GM19240 (cell line): ENCODE results near the gene KCNN2.

Source experiments
- DNase-seq: peaks from one replicate; pipeline ENCODE4 v3.0.0; 2011; ENCODE audit warnings: low spot score; ENCODE audit not compliant: insufficient read length

Gene KCNN2

GRCh38 chr5:114361724-114362196, at the start of gene KCNN2:
Gene KCNN2, plus strand, starts transcription at chr5:114362070. Its CDS starts 70 bp downstream, at chr5:114362140.
- no peak for DNase-seq

- DNase-seq, result no peak
These were observed 49.2 kb upstream of the KCNN2 start for GRCh38 chr5:114312658-114313057.

DNA sequence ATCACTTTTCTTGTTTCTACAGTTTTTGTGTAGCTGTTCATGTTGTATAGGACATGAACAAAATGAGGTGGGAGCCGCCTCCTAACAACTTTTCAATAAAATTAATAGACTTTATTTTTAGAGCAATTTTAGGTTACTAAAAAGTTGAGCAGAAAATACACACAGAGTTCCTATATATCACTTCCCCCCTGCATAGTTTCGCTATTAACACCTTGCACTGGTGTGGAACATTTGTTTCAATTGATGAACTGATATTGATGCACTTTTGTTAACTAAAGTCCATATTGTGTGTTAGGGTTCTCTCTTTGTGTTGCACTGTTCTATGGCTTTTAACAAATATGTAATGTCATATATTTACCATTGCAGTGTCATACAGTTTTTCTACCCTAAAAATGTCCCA, 47.8 kb upstream of the KCNN2 start:
- DNase-seq, result no peak

DNA sequence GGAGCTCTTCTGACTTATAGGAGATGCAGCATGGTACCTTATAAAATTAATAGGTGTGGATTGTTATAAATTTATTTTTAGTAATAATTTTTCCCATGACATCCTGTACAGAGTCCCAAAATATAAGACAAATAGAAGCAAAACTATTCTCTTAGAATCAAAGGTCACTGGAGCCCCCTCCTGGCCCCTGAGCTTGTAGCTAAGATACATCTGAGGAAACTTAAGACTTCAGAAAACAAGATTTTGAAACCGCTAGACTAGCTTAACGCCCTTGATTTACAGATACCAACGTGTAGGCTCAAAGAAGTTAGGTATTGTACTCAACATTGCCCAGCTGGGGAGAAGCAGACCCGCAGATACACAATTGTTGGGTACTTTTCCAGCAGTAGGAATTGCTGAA, 45.7 kb upstream of the KCNN2 start:
- no peak for DNase-seq

DNA sequence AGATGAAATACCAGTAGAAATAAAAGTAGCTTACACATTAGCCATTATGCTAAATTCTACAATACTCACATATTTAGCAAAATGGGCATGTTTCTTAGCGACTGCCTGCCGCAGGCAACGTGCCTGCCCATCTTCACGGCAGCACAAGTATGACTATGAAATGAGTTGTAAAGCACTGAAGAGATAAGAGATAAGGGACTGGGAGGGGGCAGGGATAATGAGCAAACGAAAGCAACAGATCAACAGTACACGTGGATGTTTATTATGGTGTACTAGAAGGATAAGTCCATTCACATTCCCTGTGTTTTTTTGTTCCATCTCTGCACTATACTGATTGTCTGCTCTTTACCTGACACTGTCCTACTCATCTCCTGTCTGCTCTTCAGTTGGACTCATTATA, 44.1 kb upstream of the KCNN2 start:
- DNase-seq, result no peak

GRCh38 chr5:114319236-114319635, 42.6 kb upstream of the KCNN2 start:
- no peak for DNase-seq

DNA sequence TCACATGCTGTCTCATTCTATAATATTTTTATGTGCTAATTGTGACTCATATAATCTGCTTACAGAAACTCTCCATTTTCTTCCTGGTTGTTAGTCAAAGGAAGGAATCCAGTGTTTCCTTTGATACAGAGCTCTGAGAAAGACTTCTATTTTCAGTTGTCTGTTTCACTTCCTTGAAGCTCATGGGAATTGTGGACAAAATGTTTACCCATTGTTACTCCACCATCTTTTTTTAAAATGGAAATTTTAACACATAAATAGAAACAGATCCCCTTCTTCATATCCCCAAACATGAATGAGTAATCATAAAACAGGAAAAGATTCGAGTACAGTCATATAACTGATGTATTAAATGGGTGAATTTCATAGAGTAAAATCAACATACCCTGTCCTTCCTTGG, 42.0 kb upstream of the KCNN2 start:
- DNase-seq, result no peak

DNA sequence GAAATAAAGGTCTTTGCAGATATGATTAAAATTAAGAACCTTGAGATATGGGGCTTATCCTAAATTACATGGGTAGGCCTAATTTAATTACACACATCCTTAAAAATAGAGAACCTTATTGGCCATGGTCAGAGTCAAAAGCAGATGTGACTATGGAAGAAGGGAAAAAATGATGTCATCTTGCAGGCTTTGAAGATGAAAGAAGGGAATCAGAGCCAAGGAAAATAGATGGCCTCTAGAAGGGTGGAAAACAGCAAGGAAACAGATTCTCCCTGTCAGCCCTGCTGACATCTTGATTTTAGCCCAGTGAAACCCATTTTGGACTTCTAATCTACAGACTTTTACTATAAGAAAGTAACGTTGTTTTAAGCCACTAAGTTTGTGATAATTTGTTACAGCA, 37.6 kb upstream of the KCNN2 start:
- DNase-seq, result no peak

DNA sequence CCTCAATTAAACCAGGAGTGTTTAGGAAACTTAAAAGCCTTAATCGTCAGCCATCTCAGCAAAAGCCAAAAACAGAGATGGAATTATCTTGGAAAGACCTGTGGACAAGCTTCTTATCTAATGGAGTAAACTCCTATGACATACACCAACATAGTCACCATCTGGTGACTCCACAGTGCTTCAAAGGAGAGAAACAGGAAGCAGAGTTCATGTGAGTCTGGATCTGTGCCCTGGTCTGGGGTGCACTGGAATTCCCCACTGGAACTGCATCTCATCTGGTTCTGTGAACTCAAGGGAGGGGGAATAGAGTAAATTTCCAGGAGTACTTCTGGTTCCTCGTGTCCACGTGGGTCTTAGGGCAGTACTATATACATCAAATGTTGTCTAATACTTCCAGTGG, 36.3 kb upstream of the KCNN2 start:
- DNase-seq, result no peak

GRCh38 chr5:114327474-114327873, 34.4 kb upstream of the KCNN2 start:
- DNase-seq, result no peak

- DNase-seq, result no peak
These were observed 33.9 kb upstream of the KCNN2 start for GRCh38 chr5:114327987-114328386.

DNA sequence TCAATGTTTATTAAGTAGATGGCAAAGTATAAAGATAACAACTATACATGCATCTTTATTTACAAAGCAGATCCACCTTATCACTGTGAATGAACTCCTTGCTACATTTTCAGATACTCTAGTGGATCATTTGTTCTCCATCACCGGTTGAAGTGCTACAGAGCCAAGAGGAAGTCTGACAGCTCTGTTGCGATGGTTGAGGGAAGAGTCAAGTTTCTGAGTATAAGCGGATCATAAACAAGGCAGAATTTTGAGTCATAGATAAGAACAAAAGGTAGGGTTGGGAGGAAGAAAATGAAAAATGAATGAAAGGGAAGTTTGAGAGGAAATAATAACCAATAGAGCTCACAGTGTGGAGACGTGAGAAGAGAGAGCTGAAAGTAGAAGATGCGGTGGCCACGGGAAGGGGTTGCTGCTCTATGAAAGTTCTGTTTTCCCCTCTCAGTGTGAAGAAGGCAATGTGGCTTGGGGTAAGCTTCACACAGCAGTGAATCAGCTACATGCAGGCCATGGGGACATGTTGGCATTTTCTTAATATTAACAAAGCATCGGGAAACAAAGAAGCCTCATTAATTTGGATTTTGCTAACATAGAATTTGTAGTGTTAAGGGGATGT, 30.8 kb upstream of the KCNN2 start:
- no peak for DNase-seq

DNA sequence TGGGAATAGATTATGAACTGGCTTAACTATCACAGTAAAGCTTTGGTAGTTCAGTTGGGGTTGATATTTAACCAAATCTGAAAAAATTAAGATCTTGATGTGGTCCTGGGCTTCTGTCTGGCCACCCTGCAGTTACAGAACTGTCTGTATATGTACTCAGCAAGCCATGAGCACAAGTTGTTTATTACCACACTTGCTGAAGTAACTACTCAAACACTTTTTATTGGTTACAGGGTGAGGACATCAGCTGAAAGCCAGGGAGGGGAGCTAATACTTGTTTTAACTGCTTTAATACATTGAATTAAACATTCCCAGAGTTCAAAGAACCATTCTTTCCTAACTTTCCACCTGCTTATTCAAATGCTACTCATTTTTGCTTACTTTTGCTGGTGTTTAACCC, 29.4 kb upstream of the KCNN2 start:
- no peak for DNase-seq

DNA sequence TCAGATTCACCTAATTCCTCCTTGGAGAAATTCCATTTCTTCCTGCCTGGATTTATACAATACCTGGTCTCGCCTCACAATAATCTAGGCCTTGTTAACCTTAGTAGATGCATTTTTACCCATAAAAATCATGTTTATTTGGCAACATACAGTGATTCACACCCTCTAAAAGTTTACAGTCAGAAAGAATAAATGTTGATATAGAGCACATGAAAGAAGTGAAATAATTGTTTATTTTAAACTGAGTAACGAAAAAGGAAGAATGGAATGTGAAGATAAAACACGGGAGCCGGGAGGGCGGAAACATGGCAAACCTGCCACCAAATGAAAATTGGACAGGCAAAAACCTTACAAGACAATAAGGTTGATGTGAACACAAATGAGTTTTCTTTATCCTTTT, 28.9 kb upstream of the KCNN2 start:
- no peak for DNase-seq

DNA sequence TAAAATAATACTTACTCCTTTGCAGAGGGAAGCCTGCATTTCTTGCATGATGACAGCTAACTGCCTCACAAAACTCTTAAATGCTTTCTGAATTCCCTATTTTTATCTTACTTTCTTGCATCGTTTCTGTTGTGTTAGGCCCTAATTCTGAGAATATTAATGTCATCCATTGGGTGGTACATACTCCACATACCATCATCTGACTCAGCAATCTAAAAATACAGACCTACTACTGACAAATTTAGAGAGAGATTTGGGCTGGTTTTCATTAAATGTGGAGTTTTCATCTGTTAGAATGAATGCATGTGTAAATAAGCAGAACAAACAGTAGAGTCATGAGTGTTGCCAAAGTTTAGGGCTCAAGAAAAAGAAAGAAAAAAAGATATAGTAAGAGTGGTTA, 26.5 kb upstream of the KCNN2 start:
- no peak for DNase-seq

- DNase-seq, result no peak
These were observed 22.8 kb upstream of the KCNN2 start for GRCh38 chr5:114339108-114339507.

GRCh38 chr5:114346181-114346580, 15.7 kb upstream of the KCNN2 start:
- DNase-seq, result no peak

DNA sequence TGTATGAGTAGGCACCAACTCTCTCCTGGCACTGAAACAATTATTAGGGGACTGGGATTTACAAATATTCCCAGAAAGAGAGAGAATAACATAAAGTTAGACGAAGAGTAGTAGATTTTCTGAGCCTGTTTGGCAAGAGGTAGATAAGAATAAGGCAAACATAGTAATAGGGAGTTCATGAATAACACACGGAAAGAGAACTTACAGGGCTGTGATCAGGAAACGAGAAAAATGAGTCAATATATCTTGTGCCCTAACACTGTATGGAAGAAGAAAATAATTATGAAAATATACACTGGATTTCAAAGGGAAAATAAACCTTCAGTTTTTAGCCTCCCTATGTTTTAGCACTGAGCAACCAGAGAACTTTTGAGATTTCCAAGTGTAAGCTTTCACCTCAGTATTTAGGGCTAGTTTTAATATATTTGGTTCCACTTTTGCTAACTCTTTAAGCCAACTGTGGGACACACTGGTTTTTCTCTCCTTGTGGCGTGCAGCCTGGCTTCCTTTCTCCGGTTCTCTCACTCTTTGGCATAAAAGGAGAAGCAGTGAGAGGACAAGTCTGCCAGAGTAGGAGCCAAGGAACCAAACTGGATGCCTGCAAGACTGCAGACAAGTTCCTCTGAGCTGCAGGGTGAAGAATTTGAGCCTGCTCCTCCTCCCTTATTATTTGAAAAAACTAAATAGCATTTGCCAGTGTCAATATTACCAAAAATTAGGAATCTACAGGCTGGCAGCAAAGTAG, 6.6 kb upstream of the KCNN2 start:
- DNase-seq, result no peak

DNA sequence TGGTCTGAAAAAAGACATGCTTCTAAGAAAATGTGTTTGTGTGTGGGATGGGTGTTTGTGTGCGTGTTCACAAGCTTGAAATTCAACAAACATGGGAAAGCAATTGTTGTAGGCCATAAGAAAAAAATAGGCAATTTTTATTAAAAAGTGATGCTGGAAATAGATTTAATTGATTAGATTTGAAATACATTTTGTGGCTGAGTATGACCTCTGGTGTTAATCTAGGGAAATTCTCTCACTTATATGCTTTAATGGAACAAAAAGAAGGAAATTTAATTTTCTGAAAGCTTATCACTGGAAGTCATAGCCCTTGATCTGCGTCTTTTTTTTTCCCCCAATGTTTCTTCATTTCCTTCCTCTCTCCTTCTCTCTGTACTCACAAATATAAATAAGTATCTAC, 3.5 kb upstream of the KCNN2 start:
- DNase-seq, result no peak

- no peak for DNase-seq
These were observed 1.5 kb upstream of the KCNN2 start for GRCh38 chr5:114360357-114360756.

DNA sequence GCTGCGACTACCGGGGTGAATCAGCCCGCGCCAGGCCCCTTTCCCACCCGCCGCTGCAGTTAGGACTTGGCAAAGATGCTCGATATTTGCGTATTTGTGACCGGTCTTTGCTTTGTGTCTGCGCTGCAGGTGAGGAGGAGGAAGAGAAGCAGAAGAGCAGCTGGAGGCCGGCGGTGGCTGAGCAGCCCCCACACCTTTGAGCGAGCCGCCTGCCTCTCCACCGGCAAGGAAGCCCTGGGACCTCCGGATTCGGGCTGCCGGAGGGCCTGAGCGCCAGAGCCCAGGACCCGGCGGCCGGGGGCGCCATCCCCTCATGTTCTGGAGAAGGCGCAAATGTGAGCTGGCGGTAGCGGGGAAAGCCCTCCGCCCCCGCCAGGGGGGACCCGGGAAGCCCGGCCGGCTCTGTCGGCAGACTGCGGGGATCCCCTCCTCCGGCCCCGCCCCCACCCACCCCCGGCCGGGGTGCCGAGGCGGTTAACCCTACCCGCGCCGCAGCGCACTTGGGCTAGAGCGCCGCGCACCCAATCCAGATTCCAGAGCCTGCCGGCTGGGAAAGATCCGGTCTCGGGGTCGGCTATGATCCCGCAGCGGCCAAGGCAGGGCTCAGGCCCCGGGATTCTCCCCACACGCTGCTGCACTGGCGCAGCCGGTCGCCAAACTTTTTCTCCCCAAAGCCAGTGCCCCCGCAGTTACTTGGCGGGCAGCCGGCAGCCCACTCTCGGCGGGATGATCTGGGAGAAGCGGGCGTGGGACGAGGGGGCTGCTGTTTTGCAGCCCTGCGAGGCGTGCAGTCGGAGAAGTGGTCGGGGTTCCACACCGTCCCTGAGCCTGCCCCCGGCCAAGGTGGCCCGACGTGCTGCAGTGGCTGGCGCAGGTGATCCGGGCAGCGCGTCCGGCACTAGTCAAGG, 800 bp upstream of the KCNN2 start:
- no peak for DNase-seq
